Activated CD4-positive, alpha-beta memory T cell treated with anti-CD3 and anti-CD28 coated beads, Interleukin-2, amount 10 ng/mL, durations not matched to agents 7 days and 5 days (primary cell): Measurements from ENCODE around the gene R3HDM4. TPM values are rescaled to one million over a fixed set of nuclear protein-coding genes. Genes with fewer than 3 reads are reported as not detected.
"Not testable (repeated sequence)": the region's sequence is repeated elsewhere in the genome, so short reads cannot be mapped to it uniquely, and the experiment has no call there.

ENCODE experiments used
- CTCF ChIA-PET: fragments of 350-600 bp; sonication (Branson Sonifier 250); formaldehyde crosslinking; loops from one replicate; lab custom pipeline; 2021; ENCODE audit warnings: antibody characterized with exemption, inconsistent platforms; lab: Charles Lee
- POLR2A ChIA-PET: fragments of 350-600 bp; sonication (Branson Sonifier 250); formaldehyde crosslinking; loops from one replicate; lab custom pipeline; 2021; ENCODE audit warnings: antibody characterized with exemption; lab: Charles Lee
- DNase-seq: peaks from one replicate; pipeline ENCODE4 v3.0.0-alpha.2; 2020
- H3K27ac Mint-ChIP-seq: one replicate; pipeline ENCODE4 v1.8.0; 2021; ENCODE audit warnings: mild to moderate bottlenecking, mixed read lengths
- H3K27me3 Mint-ChIP-seq: one replicate; pipeline ENCODE4 v1.8.0; 2021; ENCODE audit warnings: mixed read lengths
- H3K36me3 Mint-ChIP-seq: one replicate; pipeline ENCODE4 v1.8.0; 2021; ENCODE audit warnings: low read depth, mixed read lengths
- H3K4me1 Mint-ChIP-seq: one replicate; pipeline ENCODE4 v1.8.0; 2021; ENCODE audit warnings: mixed read lengths
- H3K4me3 Mint-ChIP-seq: one replicate; pipeline ENCODE4 v1.8.0; 2021; ENCODE audit warnings: mild to moderate bottlenecking, mixed read lengths
- H3K9me3 Mint-ChIP-seq: one replicate; pipeline ENCODE4 v1.8.0; 2021; ENCODE audit warnings: mixed read lengths
- total RNA-seq, 2 experiments: library from RNA; stranded (reverse); gene quantifications; one replicate each; pipeline ENCODE4 v1.2.3, GENCODE V29; 2021

The R3HDM4 gene
- total RNA-seq, 2 experiments from 2014 or later: 111 to 116 TPM

GRCh38 chr19:900043-900301 lies 13.0 kb downstream of the R3HDM4 start:
- ChIA-PET POLR2A (no interaction called here), CTCF (no interaction called here)
- Mint-ChIP-seq H3K36me3 (peaks cover 31% of the 10 kb centered on the region), H3K4me1 (peaks cover 12% of the 10 kb centered on the region), H3K27ac (no peak overlapping the region), H3K27me3 (no peaks in the 10 kb centered on the region), H3K4me3 (no peak overlapping the region), H3K9me3 (no peaks in the 10 kb centered on the region)
- no peak for DNase-seq

GRCh38 chr19:899336-900042 lies 13.5 kb downstream of the R3HDM4 start:
- H3K36me3 Mint-ChIP-seq: peaks cover 31% of the 10 kb centered on the region
- no peak for DNase-seq
- peaks cover 11% of the 10 kb centered on the region for H3K4me1 Mint-ChIP-seq
- H3K27me3 Mint-ChIP-seq: no peaks in the 10 kb centered on the region
- H3K27ac Mint-ChIP-seq: no peak overlapping the region
- ChIA-PET CTCF (no interaction called here), POLR2A (no interaction called here)
- H3K9me3 Mint-ChIP-seq: no peaks in the 10 kb centered on the region
- no peak overlapping the region for H3K4me3 Mint-ChIP-seq

GRCh38 chr19:898663-899062 lies 14.4 kb downstream of the R3HDM4 start:
- H3K36me3 Mint-ChIP-seq: peaks cover 28% of the 10 kb centered on the region
- no peak overlapping the region for H3K27ac Mint-ChIP-seq
- ChIA-PET CTCF (interaction anchor here (1.0 kb wide), 1 partner anchor 36 kb away, joined by 3 read pairs; no protein-coding TSS in a partner anchor), POLR2A (no interaction called here)
- peaks cover 10% of the 10 kb centered on the region for H3K4me1 Mint-ChIP-seq
- no peak overlapping the region for H3K4me3 Mint-ChIP-seq
- DNase-seq: no peak
- no peaks in the 10 kb centered on the region for H3K27me3 Mint-ChIP-seq
- H3K9me3 Mint-ChIP-seq: no peaks in the 10 kb centered on the region

- ChIA-PET POLR2A (interaction anchor here (5.0 kb wide), 1 partner anchor 10 kb away, joined by 79 read pairs; no protein-coding TSS in a partner anchor), CTCF (no interaction called here)
- H3K27ac Mint-ChIP-seq: no peak overlapping the region
- no peak overlapping the region for H3K4me3 Mint-ChIP-seq
- H3K4me1 Mint-ChIP-seq: peaks cover 17% of the 10 kb centered on the region
- no peaks in the 10 kb centered on the region for H3K9me3 Mint-ChIP-seq
- H3K27me3 Mint-ChIP-seq: no peaks in the 10 kb centered on the region
- DNase-seq: no peak
- peaks cover 32% of the 10 kb centered on the region for H3K36me3 Mint-ChIP-seq
Observed at GRCh38 chr19:897442-898039, 15.5 kb downstream of the R3HDM4 start.

GRCh38 chr19:896999-897398 lies 16.0 kb downstream of the R3HDM4 start:
- DNase-seq: no peak
- Mint-ChIP-seq H3K4me3 (no peak overlapping the region), H3K27me3 (no peaks in the 10 kb centered on the region), H3K27ac (no peak overlapping the region), H3K4me1 (peaks cover 20% of the 10 kb centered on the region), H3K36me3 (peaks cover 30% of the 10 kb centered on the region), H3K9me3 (no peaks in the 10 kb centered on the region)
- ChIA-PET CTCF (no interaction called here), POLR2A (interaction anchor here (5.0 kb wide), 1 partner anchor 11 kb away, joined by 79 read pairs; no protein-coding TSS in a partner anchor)

GRCh38 chr19:896434-896833 lies 16.6 kb downstream of the R3HDM4 start:
- Mint-ChIP-seq H3K4me3 (no peak overlapping the region), H3K27me3 (no peaks in the 10 kb centered on the region), H3K4me1 (peaks cover 20% of the 10 kb centered on the region), H3K27ac (peak overlapping the region; percentile 44), H3K9me3 (no peaks in the 10 kb centered on the region), H3K36me3 (peaks cover 24% of the 10 kb centered on the region)
- ChIA-PET CTCF (no interaction called here), POLR2A (interaction anchor here (5.0 kb wide), 1 partner anchor 11 kb away, joined by 79 read pairs; no protein-coding TSS in a partner anchor)
- no peak for DNase-seq

GRCh38 chr19:892894-893689 lies 19.9 kb downstream of the R3HDM4 start, which contains the start of the genes MED16 and RNU6-9:
Gene MED16, minus strand, starts transcription at chr19:893187. Its CDS starts 2,056 bp downstream, at chr19:891131.
Gene RNU6-9, plus strand, starts transcription at chr19:893484.
- Mint-ChIP-seq H3K9me3 (no peaks in the 10 kb centered on the region), H3K27me3 (no peaks in the 10 kb centered on the region), H3K36me3 (peaks cover 20% of the 10 kb centered on the region), H3K4me3 (peak within 1 kb of the TSS; percentile 82), H3K27ac (peak within 1 kb of the TSS; percentile 93), H3K4me1 (peaks cover 19% of the 10 kb centered on the region)
- ChIA-PET POLR2A (interaction anchor here (0.8 to 5.0 kb wide), 14 partner anchors 10 to 381 kb away, joined by 3 to 79 read pairs (median 4); partner anchors contain the start of genes R3HDM4, RNF126 and TMEM259), CTCF (interaction anchor here (0.6 to 2.0 kb wide), 8 partner anchors 16 to 352 kb away, joined by 3 to 17 read pairs (median 4); partner anchors contain the start of gene WDR18)
- DNase-seq: peak; percentile 93

- peak overlapping the region; percentile 79 for H3K4me3 Mint-ChIP-seq
- no peaks in the 10 kb centered on the region for H3K27me3 Mint-ChIP-seq
- peaks cover 19% of the 10 kb centered on the region for H3K4me1 Mint-ChIP-seq
- CTCF ChIA-PET: interaction anchor here (0.8 to 2.0 kb wide), 5 partner anchors 17 to 128 kb away, joined by 4 to 17 read pairs (median 7); partner anchors contain the start of gene WDR18
- peak overlapping the region; percentile 78 for H3K27ac Mint-ChIP-seq
- no peak for DNase-seq
- peaks cover 23% of the 10 kb centered on the region for H3K36me3 Mint-ChIP-seq
- POLR2A ChIA-PET: interaction anchor here (0.8 to 5.0 kb wide), 10 partner anchors 10 to 381 kb away, joined by 3 to 79 read pairs (median 8); partner anchors contain the start of genes R3HDM4 and TMEM259
- no peaks in the 10 kb centered on the region for H3K9me3 Mint-ChIP-seq
Observed at GRCh38 chr19:892243-892893, 20.7 kb downstream of the R3HDM4 start.

- POLR2A ChIA-PET: interaction anchor here (1.9 kb wide), 1 partner anchor 10 kb away, joined by 14 read pairs; no protein-coding TSS in a partner anchor
- H3K4me3 Mint-ChIP-seq: peak overlapping the region; percentile 79
- H3K36me3 Mint-ChIP-seq: peaks cover 17% of the 10 kb centered on the region
- H3K27ac Mint-ChIP-seq: peak overlapping the region; percentile 72
- CTCF ChIA-PET, H3K27me3 Mint-ChIP-seq, H3K9me3 Mint-ChIP-seq, DNase-seq: not testable (repeated sequence)
- H3K4me1 Mint-ChIP-seq: peaks cover 19% of the 10 kb centered on the region
Observed at GRCh38 chr19:891421-892200, 21.4 kb downstream of the R3HDM4 start.

GRCh38 chr19:890831-891230 lies 22.2 kb downstream of the R3HDM4 start:
- ChIA-PET CTCF (no interaction called here), POLR2A (no interaction called here)
- peak overlapping the region; percentile 61 for H3K4me3 Mint-ChIP-seq
- H3K27ac Mint-ChIP-seq: peak overlapping the region; percentile 72
- no peaks in the 10 kb centered on the region for H3K9me3 Mint-ChIP-seq
- no peak for DNase-seq
- H3K27me3 Mint-ChIP-seq: no peaks in the 10 kb centered on the region
- peaks cover 19% of the 10 kb centered on the region for H3K4me1 Mint-ChIP-seq
- peaks cover 12% of the 10 kb centered on the region for H3K36me3 Mint-ChIP-seq

- no peak overlapping the region for H3K4me3 Mint-ChIP-seq
- peaks cover 19% of the 10 kb centered on the region for H3K4me1 Mint-ChIP-seq
- CTCF ChIA-PET: no interaction called here
- peaks cover 12% of the 10 kb centered on the region for H3K36me3 Mint-ChIP-seq
- no peak overlapping the region for H3K27ac Mint-ChIP-seq
- no peak for DNase-seq
- H3K9me3 Mint-ChIP-seq: no peaks in the 10 kb centered on the region
- H3K27me3 Mint-ChIP-seq: no peaks in the 10 kb centered on the region
- POLR2A ChIA-PET: no interaction called here
Observed at GRCh38 chr19:889662-890295, 23.2 kb downstream of the R3HDM4 start.
